IMR-90 (cell line): Measurements from ENCODE around the gene SGSH. TPM values are rescaled to one million over a fixed set of nuclear protein-coding genes. Genes with fewer than 3 reads are reported as not detected.

Experiments
- ATAC-seq: fragments of 200-7000 bp; cut with Tn5 transposase; 2 replicates; pipeline ENCODE4 v1.9.1; 2020; ENCODE audit warnings: low read depth, mild to moderate bottlenecking, moderate library complexity
- BruUV-seq: library from RNA; stranded (reverse); fragments of 400-500 nt; replicated peaks from 2 replicates; lab custom pipeline; 2021; lab: Mats Ljungman, UMichigan
- CTCF ChIA-PET: fragments of 300-600 bp; formaldehyde crosslinking; extraction: SDS; loops from one replicate; lab custom pipeline; 2021; ENCODE audit warnings: antibody characterized with exemption; lab: Yijun Ruan, JAX
- POLR2A ChIA-PET: fragments of 300-600 bp; sonication (Branson Sonifier 250); formaldehyde crosslinking; loops from one replicate; lab custom pipeline; 2022; ENCODE audit warnings: antibody characterized with exemption; ENCODE audit not compliant: unreplicated experiment; lab: Charles Lee
- DNase-seq: peaks from one replicate; pipeline ENCODE4 v3.0.0; 2013
- H2AFZ ChIP-seq: replicated peaks from 2 replicates; pipeline ENCODE3; 2013; ENCODE audit warnings: low read length, mild to moderate bottlenecking; ENCODE audit not compliant: poor library complexity
- H2AK5ac ChIP-seq: 2 replicates; pipeline ENCODE4 v1.6.1; 2013; ENCODE audit warnings: low read depth, low read length, inconsistent platforms
- H2AK9ac ChIP-seq: replicated peaks from 2 replicates; pipeline ENCODE3; 2013; ENCODE audit warnings: mild to moderate bottlenecking, low read depth, low read length, moderate library complexity; ENCODE audit not compliant: poor library complexity
- H2BK120ac ChIP-seq: 2 replicates; pipeline ENCODE4 v1.6.1; 2013; ENCODE audit warnings: low read depth, low read length, inconsistent platforms
- H2BK15ac ChIP-seq: 3 replicates; pipeline ENCODE4 v1.6.1; 2013; ENCODE audit warnings: low read depth, low read length, inconsistent platforms
- H2BK20ac ChIP-seq: 2 replicates; pipeline ENCODE4 v1.6.1; 2013; ENCODE audit warnings: low read depth, mild to moderate bottlenecking, inconsistent platforms, low read length, moderate library complexity
- H2BK5ac ChIP-seq: 2 replicates; pipeline ENCODE4 v1.6.1; 2013; ENCODE audit warnings: mild to moderate bottlenecking, low read depth, low read length, inconsistent platforms; ENCODE audit not compliant: poor library complexity, severe bottlenecking
- H3K14ac ChIP-seq: replicated peaks from 2 replicates; pipeline ENCODE4 v1.6.1; 2013; ENCODE audit warnings: low read depth, low read length, inconsistent platforms
- H3K18ac ChIP-seq: 2 replicates; pipeline ENCODE4 v1.6.1; 2013; ENCODE audit warnings: low read depth, low read length, control low read depth
- H3K23ac ChIP-seq: 2 replicates; pipeline ENCODE4 v1.6.1; 2013; ENCODE audit warnings: low read depth, low read length, inconsistent platforms
- H3K27ac ChIP-seq: 2 replicates; pipeline ENCODE4 v1.5.1; 2013; ENCODE audit warnings: mild to moderate bottlenecking, control low read depth, low read length; ENCODE audit not compliant: insufficient read depth
- H3K27me3 ChIP-seq: 2 replicates; pipeline ENCODE4 v1.6.1; 2013; ENCODE audit warnings: low read length; ENCODE audit not compliant: control insufficient read depth, insufficient read depth
- H3K36me3 ChIP-seq: 2 replicates; pipeline ENCODE4 v1.6.1; 2013; ENCODE audit warnings: low read length, mixed read lengths; ENCODE audit not compliant: control insufficient read depth, insufficient read depth
- H3K4ac ChIP-seq: 2 replicates; pipeline ENCODE4 v1.6.1; 2013; ENCODE audit warnings: low read depth, low read length, inconsistent platforms
- H3K4me1 ChIP-seq: 2 replicates; pipeline ENCODE4 v1.6.1; 2013; ENCODE audit warnings: low read length, mixed read lengths; ENCODE audit not compliant: control insufficient read depth, insufficient read depth
- H3K4me2 ChIP-seq: 2 replicates; pipeline ENCODE4 v1.6.1; 2013; ENCODE audit warnings: low read depth, mild to moderate bottlenecking, control low read depth, low read length, moderate library complexity
- H3K4me3 ChIP-seq: 2 replicates; pipeline ENCODE4 v1.5.1; 2013; ENCODE audit warnings: low read depth, mild to moderate bottlenecking, control low read depth, low read length, moderate library complexity; ENCODE audit not compliant: insufficient read depth
- H3K56ac ChIP-seq: 2 replicates; pipeline ENCODE4 v1.6.1; 2013; ENCODE audit warnings: low read length, inconsistent platforms; ENCODE audit not compliant: insufficient read depth; ENCODE audit errors: extremely low read depth
- H3K79me1 ChIP-seq, 2 experiments: 2 replicates each; pipeline ENCODE4 v1.6.1; 2013; ENCODE audit warnings: low read length in 2 of 2, inconsistent platforms in 1 of 2, low read depth in 1 of 2
- H3K9ac ChIP-seq: 2 replicates; pipeline ENCODE4 v1.6.1; 2013; ENCODE audit warnings: low read depth, low read length, control low read depth
- H3K9me1 ChIP-seq: 2 replicates; pipeline ENCODE4 v1.6.1; 2013; ENCODE audit warnings: low read length, inconsistent platforms; ENCODE audit not compliant: insufficient read depth
- H3K9me3 ChIP-seq: 2 replicates; pipeline ENCODE4 v1.6.1; 2013; ENCODE audit warnings: low read length; ENCODE audit not compliant: control insufficient read depth, insufficient read depth
- H4K20me1 ChIP-seq: 2 replicates; pipeline ENCODE4 v1.6.1; 2013; ENCODE audit warnings: low read length, inconsistent platforms; ENCODE audit not compliant: insufficient read depth
- H4K5ac ChIP-seq: 2 replicates; pipeline ENCODE4 v1.6.1; 2013; ENCODE audit warnings: mild to moderate bottlenecking, low read depth, low read length, control low read depth
- H4K8ac ChIP-seq, 2 experiments: 2 replicates each; pipeline ENCODE4 v1.6.1; 2013; ENCODE audit warnings: low read depth in 2 of 2, low read length in 2 of 2, control low read depth in 1 of 2, inconsistent platforms in 1 of 2
- H4K91ac ChIP-seq: 2 replicates; pipeline ENCODE4 v1.6.1; 2013; ENCODE audit warnings: low read depth, low read length, inconsistent platforms; ENCODE audit not compliant: insufficient read depth
- MAZ ChIP-seq: IDR thresholded peaks from 2 replicates; pipeline ENCODE4 v1.6.1; 2012; ENCODE audit warnings: low read depth, mild to moderate bottlenecking, low read length, improper control_type of control experiment, moderate library complexity, borderline replicate concordance
- WGBS, 2 experiments: methylation state at CpG; one replicate each; pipeline versions ENCODE4 v1.1.5 to v1.1.7; 2013; ENCODE audit warnings: missing lambda C conversion rate in 2 of 2; ENCODE audit not compliant: insufficient read length in 1 of 2; ENCODE audit errors: extremely low coverage in 2 of 2; 5-methylcytosine and 5-hydroxymethylcytosine counted together
- dilution Hi-C: fragments of 300-500 bp; cut with HindIII; formaldehyde crosslinking; loops from one replicate; pipeline ENCODE4 v1.14.3; 2018; ENCODE audit warnings: low sequenced_read_pairs; ENCODE audit not compliant: unreplicated experiment
- in situ Hi-C: fragments of 300-500 bp; cut with MboI; formaldehyde crosslinking; loops from 3 replicates; pipeline ENCODE4 v1.14.3; 2019; ENCODE audit warnings: low sequenced_read_pairs, inconsistent platforms, mixed read lengths
- intact Hi-C: fragments of 100-400 bp; cut with micrococcal nuclease; formaldehyde crosslinking; loops from 2 replicates; pipeline ENCODE4 v1.10.0; 2022
- polyA plus RNA-seq, 3 experiments: library from polyadenylated mRNA; depleted of rRNA; stranded (reverse); fragments of >200 nt; gene quantifications; 2 replicates each; pipeline ENCODE4 v1.2.3, GENCODE V29; 2012; ENCODE audit warnings: low replicate concordance in 1 of 3
- total RNA-seq: library from RNA; depleted of rRNA; stranded (reverse); fragments of >200 nt; gene quantifications from 2 replicates; pipeline ENCODE4 v1.2.3, GENCODE V29; 2012

Gene SGSH
- total and polyA plus RNA-seq, 2 of the 4 experiments (the other 2 are of a cell fraction): 3.0 to 41.5 TPM

- ATAC-seq: no peak
- Histone ChIP-seq H3K4me1 (no peaks in the 10 kb centered on the region), H2BK20ac (no peak overlapping the region), H3K9me3 (no peaks in the 10 kb centered on the region), H3K27me3 (no peaks in the 10 kb centered on the region), H3K4ac (no peak overlapping the region), H3K4me2 (no peak overlapping the region), H3K18ac (no peak overlapping the region), H4K5ac (no peak overlapping the region), H2BK15ac (no peak overlapping the region), H2AK9ac (no peak overlapping the region), H2AK5ac (no peak overlapping the region), H3K23ac (no peak overlapping the region), H4K8ac (no peak overlapping the region), H2BK5ac (no peak overlapping the region), H3K4me3 (no peak overlapping the region), H2BK120ac (no peak overlapping the region), H3K9me1 (peaks cover 5% of the 10 kb centered on the region; the same call in 1 of the 2 replicates), H3K36me3 (peaks cover 64% of the 10 kb centered on the region), H4K20me1 (peaks cover 3% of the 10 kb centered on the region), H2AFZ (no peak overlapping the region), H3K27ac (no peak overlapping the region), H3K56ac (no peak overlapping the region), H3K79me1 (no peaks in the 10 kb centered on the region), H3K14ac (no peak overlapping the region), H4K91ac (no peak overlapping the region), H3K9ac (no peak overlapping the region)
- DNase-seq: no peak
- intact Hi-C loops: no loop called here
- ChIA-PET POLR2A (no interaction called here), CTCF (no interaction called here)
- 98% methylated on average over 25 of the region's 47 CpGs; no CpG with 5 or more reads in 1 of the 2 experiments for WGBS, 2 experiments
- dilution Hi-C loops: no loop called here
- no peak for TF ChIP-seq MAZ
- in situ Hi-C loops: no loop called here
- BruUV-seq: no TSS peak
Measured at GRCh38 chr17:80210348-80211108, 9.6 kb downstream of the SGSH start.
